Ascending aorta (tissue), 2 donors: ENCODE measurements around the gene LYPD6B. TPM values are rescaled to one million over a fixed set of nuclear protein-coding genes. Genes with fewer than 3 reads are reported as not detected.

Experiments
- DNase-seq, 2 donors: peaks; one replicate each; pipeline ENCODE4 v3.0.0-alpha.2; 2019; ENCODE audit warnings: low spot score in 2 of 2
- H3K27ac ChIP-seq, 2 donors: fragments of 200-600 bp; sonication (generic); one replicate each; pipeline ENCODE4 v1.5.1; 2016 to 2017; ENCODE audit warnings: mild to moderate bottlenecking in 1 of 2
- H3K27me3 ChIP-seq: fragments of 200-600 bp; sonication (generic); one replicate; pipeline ENCODE4 v1.5.1; 2017
- H3K36me3 ChIP-seq, 2 donors: fragments of 200-600 bp; sonication (generic); one replicate each; pipeline ENCODE4 v1.5.1; 2016
- H3K4me1 ChIP-seq, 2 donors: fragments of 200-600 bp; sonication (generic); one replicate each; pipeline ENCODE4 v1.5.1; 2016 to 2017; ENCODE audit warnings: mild to moderate bottlenecking in 1 of 2
- H3K4me3 ChIP-seq, 2 donors: fragments of 200-600 bp; sonication (generic); one replicate each; pipeline ENCODE4 v1.5.1; 2016 to 2017; ENCODE audit warnings: mild to moderate bottlenecking in 1 of 2
- H3K9me3 ChIP-seq, 2 donors: fragments of 200-600 bp; sonication (generic); one replicate each; pipeline ENCODE4 v1.5.1; 2016
- intact Hi-C: fragments of 100-400 bp; cut with DNase I; formaldehyde crosslinking; loops from one replicate; pipeline ENCODE4 v1.15.1; 2023
- total RNA-seq: library from RNA; depleted of rRNA; stranded (reverse); fragments of >200 nt; gene quantifications from one replicate; pipeline ENCODE4 v1.1.0, GENCODE V29; 2016
- TF ChIP-seq, protein P1 (sequence below), 3 experiments: fragments of 200-600 bp in 2 of 3; fragments of 450-650 bp in 1 of 3; sonication (generic) in 2 of 3; IDR thresholded peaks; one replicate each; pipeline ENCODE4 v1.5.1; 2016 to 2019; ENCODE audit warnings: antibody characterized with exemption in 3 of 3, mild to moderate bottlenecking in 1 of 3, moderate library complexity in 1 of 3

LYPD6B gene
- total RNA-seq, 1 donor from 2014 or later, result not detected

DNA sequence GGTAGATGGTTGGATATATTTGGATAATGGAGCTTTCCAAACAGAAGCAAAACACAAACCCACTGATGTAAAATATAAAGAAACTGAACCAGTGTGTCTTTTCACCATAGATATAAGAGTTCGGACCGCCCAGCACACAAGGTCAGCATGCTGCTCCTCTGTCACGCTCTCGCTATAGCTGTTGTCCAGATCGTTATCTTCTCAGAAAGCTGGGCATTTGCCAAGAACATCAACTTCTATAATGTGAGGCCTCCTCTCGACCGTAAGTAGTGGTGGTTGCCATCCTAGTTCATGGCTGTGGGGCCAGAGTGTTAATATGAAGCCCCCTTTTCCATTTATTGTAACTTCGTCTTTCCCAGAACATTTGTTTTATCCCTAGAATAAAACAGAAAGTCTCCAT lies 166.6 kb downstream of the LYPD6B start:
- intact Hi-C loops, result no loop called here
- Histone ChIP-seq H3K9me3 (no peaks in the 10 kb centered on the region), H3K36me3 (no peaks in the 10 kb centered on the region), H3K27ac (no peak overlapping the region), H3K4me3 (no peak overlapping the region), H3K4me1 (no peaks in the 10 kb centered on the region), H3K27me3 (no peaks in the 10 kb centered on the region)
- TF ChIP-seq, protein P1, sequence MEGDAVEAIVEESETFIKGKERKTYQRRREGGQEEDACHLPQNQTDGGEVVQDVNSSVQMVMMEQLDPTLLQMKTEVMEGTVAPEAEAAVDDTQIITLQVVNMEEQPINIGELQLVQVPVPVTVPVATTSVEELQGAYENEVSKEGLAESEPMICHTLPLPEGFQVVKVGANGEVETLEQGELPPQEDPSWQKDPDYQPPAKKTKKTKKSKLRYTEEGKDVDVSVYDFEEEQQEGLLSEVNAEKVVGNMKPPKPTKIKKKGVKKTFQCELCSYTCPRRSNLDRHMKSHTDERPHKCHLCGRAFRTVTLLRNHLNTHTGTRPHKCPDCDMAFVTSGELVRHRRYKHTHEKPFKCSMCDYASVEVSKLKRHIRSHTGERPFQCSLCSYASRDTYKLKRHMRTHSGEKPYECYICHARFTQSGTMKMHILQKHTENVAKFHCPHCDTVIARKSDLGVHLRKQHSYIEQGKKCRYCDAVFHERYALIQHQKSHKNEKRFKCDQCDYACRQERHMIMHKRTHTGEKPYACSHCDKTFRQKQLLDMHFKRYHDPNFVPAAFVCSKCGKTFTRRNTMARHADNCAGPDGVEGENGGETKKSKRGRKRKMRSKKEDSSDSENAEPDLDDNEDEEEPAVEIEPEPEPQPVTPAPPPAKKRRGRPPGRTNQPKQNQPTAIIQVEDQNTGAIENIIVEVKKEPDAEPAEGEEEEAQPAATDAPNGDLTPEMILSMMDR (IDR thresholded peaks at IDR 0.05), result no peak
- DNase-seq, result no peak

DNA sequence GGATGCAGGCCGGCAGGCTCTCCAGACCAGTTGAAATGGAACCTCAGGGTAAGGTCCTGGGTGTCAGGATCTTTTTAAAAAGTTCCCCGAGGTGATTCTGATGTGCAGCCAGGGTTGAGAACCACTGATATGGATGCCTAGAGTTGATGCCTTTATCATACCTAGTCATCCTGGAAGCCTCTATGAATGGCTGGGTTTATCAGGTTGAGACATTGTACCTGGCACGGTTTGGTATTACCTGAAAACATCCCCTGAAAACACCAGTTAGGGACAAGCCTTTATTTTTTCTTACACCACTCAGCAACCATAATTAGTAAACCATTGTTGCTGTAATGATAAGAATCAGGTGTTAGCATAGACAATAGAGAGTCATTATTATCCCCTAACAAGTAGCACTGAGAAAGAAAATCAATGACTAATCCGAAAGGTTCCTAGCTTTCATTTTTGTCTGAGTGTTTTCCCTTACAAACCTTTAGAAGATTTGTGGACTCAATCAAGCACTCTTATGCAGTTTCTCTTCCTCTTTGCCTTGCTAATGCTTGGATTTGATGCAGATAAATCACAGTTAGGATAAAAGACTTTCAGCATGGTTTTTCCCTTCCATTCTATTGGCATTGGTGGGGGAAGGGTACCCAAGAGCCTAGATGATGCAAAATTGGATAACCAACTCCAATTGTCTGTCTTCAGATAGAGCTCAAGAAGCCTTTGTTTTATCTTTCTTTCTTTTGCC lies 175.4 kb downstream of the LYPD6B start:
- H3K4me3 ChIP-seq, result no peak overlapping the region
- H3K27me3 ChIP-seq, result no peaks in the 10 kb centered on the region
- DNase-seq, result no peak
- H3K4me1 ChIP-seq, result no peaks in the 10 kb centered on the region
- intact Hi-C loops, result no loop called here
- no peaks in the 10 kb centered on the region for H3K36me3 ChIP-seq
- H3K27ac ChIP-seq, result no peak overlapping the region
- H3K9me3 ChIP-seq, result no peaks in the 10 kb centered on the region
- TF ChIP-seq, protein P1 (IDR thresholded peaks at IDR 0.05), result no peak

DNA sequence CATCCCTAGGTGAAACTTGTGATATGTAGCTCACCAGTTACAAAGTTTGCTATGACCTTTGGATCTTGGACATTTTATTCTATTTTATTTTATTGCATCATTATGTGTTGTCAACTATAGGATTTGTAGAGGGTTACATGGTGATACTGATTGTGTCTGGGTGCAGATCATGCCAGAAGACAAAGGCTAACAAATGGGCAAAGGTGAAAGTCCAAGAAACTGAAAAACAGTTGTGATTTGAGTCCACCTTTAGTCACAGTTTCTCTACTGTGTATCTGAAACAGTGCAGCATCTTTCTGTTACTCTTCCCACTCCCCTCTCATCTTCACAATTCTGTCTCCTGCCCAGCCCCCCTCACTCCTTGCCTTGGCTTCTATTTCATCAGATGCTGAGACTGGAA lies 180.0 kb downstream of the LYPD6B start:
- H3K27me3 ChIP-seq, result no peaks in the 10 kb centered on the region
- intact Hi-C loops, result no loop called here
- no peak for DNase-seq

DNA sequence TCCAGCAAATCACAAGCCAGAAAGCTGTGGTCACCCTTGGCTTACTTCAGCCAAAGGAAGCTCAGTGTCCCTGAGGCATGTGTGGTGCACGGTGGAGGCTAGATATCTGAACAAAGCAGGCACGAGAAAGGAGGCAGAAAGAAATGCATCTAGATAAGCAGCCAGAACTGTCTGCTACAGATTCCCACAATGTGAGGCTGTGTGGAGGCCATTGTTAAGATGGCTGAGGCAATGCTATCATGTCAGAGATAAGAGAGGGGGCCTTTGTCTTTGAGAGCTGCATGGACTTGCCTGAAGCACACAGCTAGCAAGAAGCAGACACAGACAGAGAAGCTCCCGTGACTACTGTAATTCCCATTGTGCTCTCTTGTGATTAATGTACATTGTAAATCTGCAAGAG lies 181.4 kb downstream of the LYPD6B start:
- H3K4me1 ChIP-seq, result no peaks in the 10 kb centered on the region
- H3K4me3 ChIP-seq, result no peak overlapping the region
- DNase-seq, result no peak
- H3K36me3 ChIP-seq, result no peaks in the 10 kb centered on the region
- TF ChIP-seq, protein P1 (IDR thresholded peaks at IDR 0.05), result no peak
- intact Hi-C loops, result no loop called here
- no peak overlapping the region for H3K27ac ChIP-seq
- H3K9me3 ChIP-seq, result no peaks in the 10 kb centered on the region
- no peaks in the 10 kb centered on the region for H3K27me3 ChIP-seq

More for the DNA sequence above, 180.0 kb downstream of the LYPD6B start:
- no peaks in the 10 kb centered on the region for H3K36me3 ChIP-seq
- TF ChIP-seq, protein P1 (IDR thresholded peaks at IDR 0.05), result no peak
- no peak overlapping the region for H3K4me3 ChIP-seq
- H3K9me3 ChIP-seq, result no peaks in the 10 kb centered on the region
- H3K27ac ChIP-seq, result no peak overlapping the region
- H3K4me1 ChIP-seq, result no peaks in the 10 kb centered on the region

DNA sequence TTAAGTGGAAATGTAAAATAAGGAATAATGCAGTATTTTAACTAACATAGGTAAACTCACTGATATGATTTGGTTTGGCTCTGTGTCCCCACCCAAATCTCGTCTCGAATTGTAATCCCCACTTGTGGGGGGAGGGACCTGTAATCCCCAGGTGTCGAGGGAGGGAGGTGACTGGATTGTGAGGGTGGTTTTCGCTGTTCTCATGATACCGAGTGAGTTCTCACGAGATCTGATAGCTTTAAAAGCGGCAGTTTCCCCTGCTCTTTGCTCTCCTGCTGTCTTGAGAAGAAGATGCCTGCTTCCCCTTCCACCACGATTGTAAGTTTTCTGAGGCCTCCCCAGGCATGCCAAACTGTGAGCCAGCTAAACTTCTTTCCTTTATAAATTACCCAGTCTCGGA lies 182.5 kb downstream of the LYPD6B start:
- intact Hi-C loops, result no loop called here
- Histone ChIP-seq H3K4me3 (no peak overlapping the region), H3K36me3 (no peaks in the 10 kb centered on the region), H3K9me3 (no peaks in the 10 kb centered on the region), H3K27ac (no peak overlapping the region), H3K27me3 (no peaks in the 10 kb centered on the region), H3K4me1 (no peaks in the 10 kb centered on the region)
- TF ChIP-seq, protein P1 (IDR thresholded peaks at IDR 0.05), result no peak
- no peak for DNase-seq
